ENCODE results near the gene MYCN. TPM values are rescaled to one million over a fixed set of nuclear protein-coding genes. Genes with fewer than 3 reads are reported as not detected.

Gene MYCN
- total and polyA plus RNA-seq, 2 of the 8 experiments (the other 6 are each of a cell fraction or from before 2014, with no cell fraction given), result 87.8 to 137 TPM

- no peak overlapping the region for H3K4me2 ChIP-seq (ENCODE audit: insufficient read depth in 1 of 2, low read depth in 2 of 2, low read length in 2 of 2)
- H2BK12ac ChIP-seq (ENCODE audit: low read depth, low read length), result peak overlapping the region; percentile 7; the same call in 1 of the 2 replicates
- H3K9ac ChIP-seq (replicated peaks in 1 of 4; ENCODE audit: extremely low read depth in 1 of 4, low read depth in 3 of 4, low read length in 3 of 4), result no peak overlapping the region
- CTCF ChIA-PET (ENCODE audit: partially characterized antibody), result interaction anchor here (0.6 kb wide), 1 partner anchor 160 kb away, joined by 3 read pairs; no protein-coding TSS in a partner anchor
- H3K56ac ChIP-seq (replicated peaks; ENCODE audit: insufficient read length, low read depth, low read length), result no peak overlapping the region
- no peak overlapping the region for H4K5ac ChIP-seq (ENCODE audit: insufficient read length, low read depth, low read length)
- no peak overlapping the region for H3K18ac ChIP-seq (ENCODE audit: extremely low read depth, low read length)
- no peak overlapping the region for H2BK120ac ChIP-seq (replicated peaks; ENCODE audit: low read depth, low read length)
- POLR2A ChIA-PET (ENCODE audit: partially characterized antibody), result no interaction called here
- no peaks in the 10 kb centered on the region for H3K79me2 ChIP-seq (ENCODE audit: control insufficient read depth in 1 of 2, insufficient read depth in 2 of 2, low read length in 2 of 2)
- no peak overlapping the region for H3K14ac ChIP-seq (ENCODE audit: insufficient read length)
- H3K36me3 ChIP-seq (ENCODE audit: control insufficient read depth in 2 of 4, insufficient read depth in 4 of 4, low read length in 3 of 4), result no peaks in the 10 kb centered on the region
- H3K27ac ChIP-seq (ENCODE audit: low read depth, low read length), result no peak overlapping the region
- no peaks in the 10 kb centered on the region for H3K9me3 ChIP-seq (ENCODE audit: insufficient read depth in 2 of 2, low read depth in 1 of 2, low read length in 1 of 2)
- no peaks in the 10 kb centered on the region for H3K79me1 ChIP-seq (ENCODE audit: low read depth, low read length)
- H4K20me1 ChIP-seq (replicated peaks in 1 of 2; ENCODE audit: control insufficient read depth in 1 of 2, insufficient read depth in 2 of 2, low read length in 2 of 2), result no peaks in the 10 kb centered on the region
- H3K4ac ChIP-seq (replicated peaks; ENCODE audit: insufficient read length, low read depth, low read length), result no peak overlapping the region
- H3K4me1 ChIP-seq (replicated peaks in 1 of 4; ENCODE audit: control insufficient read depth in 3 of 4, insufficient read depth in 4 of 4, low read length in 3 of 4), result peaks cover 0 to 7% (median 3%) of the 10 kb centered on the region in 4 experiments; a peak in 6 of 7 replicates
- H2BK20ac ChIP-seq (ENCODE audit: low read length), result peak overlapping the region; percentile 4; the same call in 1 of the 2 replicates
- no peak overlapping the region for H4K91ac ChIP-seq (replicated peaks; ENCODE audit: insufficient read length, low read length)
- FAIRE-seq (no peak), DNase-seq (ENCODE audit: low read depth in 1 of 2, low spot score in 2 of 2) (no peak)
- no peak overlapping the region for H3K4me3 ChIP-seq (ENCODE audit: extremely low read depth in 1 of 4, insufficient read depth in 2 of 4, low read depth in 3 of 4, low read length in 4 of 4)
- no peaks in the 10 kb centered on the region for H3K23me2 ChIP-seq (ENCODE audit: low read depth, low read length)
- no peak overlapping the region for H2BK5ac ChIP-seq (ENCODE audit: low read depth, low read length)
- 85% methylated on average over 7 of the region's 7 CpGs; no CpG with 5 or more reads in 1 of the 2 experiments for WGBS, 2 experiments (ENCODE audit: extremely low coverage in 1 of 2, insufficient coverage in 1 of 2, insufficient read length in 1 of 2, insufficient replicate concordance in 2 of 2, low coverage in 1 of 2, low lambda C conversion rate in 2 of 2, missing lambda C conversion rate in 1 of 2)
- H2AK5ac ChIP-seq (ENCODE audit: low read depth, low read length), result no peak overlapping the region
- H2BK15ac ChIP-seq (ENCODE audit: low read length), result no peak overlapping the region
- H2AFZ ChIP-seq (ENCODE audit: low read length), result no peak overlapping the region
- no peak overlapping the region; the same call in 1 of the 2 replicates for H4K8ac ChIP-seq (ENCODE audit: extremely low read depth, insufficient read depth, low read length)
- no peaks in the 10 kb centered on the region for H3K27me3 ChIP-seq (replicated peaks in 1 of 4; ENCODE audit: control insufficient read depth in 3 of 4, extremely low read depth in 1 of 4, insufficient read depth in 3 of 4, low read length in 3 of 4)
- H3K23ac ChIP-seq (ENCODE audit: insufficient read length), result no peak overlapping the region
- TF ChIP-seq CBX8 (IDR thresholded peaks at IDR 0.05; ENCODE audit: borderline replicate concordance, low read depth, low read length) (no peak), JUND (IDR thresholded peaks at IDR 0.05; ENCODE audit: low read length) (no peak), RXRA (IDR thresholded peaks at IDR 0.05; ENCODE audit: insufficient read depth, low read depth, low read length) (no peak), FOSL1 (IDR thresholded peaks at IDR 0.05; ENCODE audit: insufficient read depth, low read depth, low read length) (no peak), EGR1 (IDR thresholded peaks at IDR 0.05; ENCODE audit: borderline replicate concordance, low read depth, low read length) (no peak), RFX5 (IDR thresholded peaks at IDR 0.05; ENCODE audit: borderline replicate concordance, low read depth, low read length) (no peak), TAF1 (IDR thresholded peaks at IDR 0.05; ENCODE audit: low read depth, low read length) (no peak), ZNF274 (IDR thresholded peaks at IDR 0.05; ENCODE audit: borderline replicate concordance, extremely low read depth, low read length) (no peak), ATF2 (IDR thresholded peaks at IDR 0.05; ENCODE audit: low read length) (no peak), ATF3 (IDR thresholded peaks at IDR 0.05; ENCODE audit: insufficient read depth, low read depth, low read length) (no peak), NRF1 (IDR thresholded peaks at IDR 0.05; ENCODE audit: low read depth, low read length) (no peak)
Observed at GRCh38 chr2:15971831-15972522, 31.6 kb downstream of the MYCN start.
